Brain microvascular endothelial cell (primary cell): ENCODE results near the gene ABCC4.
A peak's percentile ranks its signal among the peaks of the same experiment; 100 is the strongest.

Experiments used
- DNase-seq: peaks from one replicate; pipeline ENCODE4 v3.0.0-alpha.2; 2020
- H3K27ac ChIP-seq: fragments of 250-450 bp; sonication (Bioruptor Pico); 2 replicates; pipeline ENCODE4 v1.5.1; 2020; ENCODE audit warnings: mild to moderate bottlenecking, moderate library complexity
- H3K27me3 ChIP-seq: fragments of 250-450 bp; sonication (Bioruptor Pico); replicated peaks from 2 replicates; pipeline ENCODE4 v1.5.1; 2020; ENCODE audit warnings: mild to moderate bottlenecking
- H3K36me3 ChIP-seq: fragments of 250-450 bp; sonication (Bioruptor Pico); replicated peaks from 2 replicates; pipeline ENCODE4 v1.5.1; 2020; ENCODE audit warnings: mild to moderate bottlenecking
- H3K4me3 ChIP-seq: 2 replicates; pipeline ENCODE4 v1.5.1; 2011; ENCODE audit warnings: low read depth, mild to moderate bottlenecking, control low read depth, low read length, moderate library complexity
- CTCF ChIP-seq: IDR thresholded peaks from 2 replicates; pipeline ENCODE4 v1.5.1; 2011; ENCODE audit warnings: low read depth, mild to moderate bottlenecking, moderate library complexity, low read length, control low read depth, inconsistent platforms; ENCODE audit errors: missing control alignments
- in situ Hi-C: cut with HindIII; loops from 2 replicates; pipeline ENCODE4 v1.10.0; 2017; ENCODE audit warnings: low sequenced_read_pairs, low pct_ligation_motif_present

ABCC4 gene

DNA sequence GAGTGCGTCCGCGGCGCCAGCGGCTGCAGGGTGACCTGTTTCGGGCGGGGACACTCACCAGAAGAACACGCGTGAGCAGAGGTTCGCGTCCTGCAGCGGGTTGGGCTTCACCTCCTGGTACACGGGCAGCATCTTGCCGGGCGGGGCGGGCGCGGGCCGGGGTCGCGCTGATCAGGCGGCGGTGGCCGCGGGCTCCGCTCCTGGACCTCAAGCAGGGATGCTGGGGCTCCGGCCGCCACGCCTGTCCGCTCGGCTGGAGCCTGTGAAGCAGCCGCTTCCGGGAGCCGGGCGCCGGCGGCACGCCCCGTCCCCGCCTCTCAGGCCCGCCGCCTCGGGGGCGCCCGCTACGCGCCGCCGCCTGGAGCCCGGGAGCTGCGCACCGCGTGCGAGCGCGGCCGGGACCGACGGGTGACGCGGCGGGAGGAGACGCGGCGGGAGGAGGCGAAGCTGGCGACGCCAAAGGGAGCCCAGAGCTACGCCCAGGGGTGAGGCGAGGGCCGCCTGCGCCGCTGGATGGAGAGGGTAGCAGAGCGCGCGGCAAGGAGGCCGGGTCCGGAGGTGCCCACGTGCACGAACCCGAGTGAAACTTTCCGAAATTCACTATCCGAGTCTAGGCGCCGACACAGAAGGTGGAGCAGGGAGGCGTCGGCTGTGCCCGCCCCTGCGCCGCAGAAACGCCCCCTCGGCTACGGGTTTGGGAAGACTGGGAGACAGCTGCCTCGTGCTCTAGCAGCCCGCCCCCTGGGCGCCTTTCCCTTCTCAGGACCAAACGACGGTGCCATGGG, at the start of gene ABCC4:
TSS of gene ABCC4 (minus strand) at position 269 of the 785 bp plus-strand sequence. CDS start at position 132, 137 bp downstream.
- in situ Hi-C loops, result no loop called here
- H3K4me3 ChIP-seq, result peak within 1 kb of the TSS; percentile 76
- DNase-seq, result peak; percentile 41
- H3K36me3 ChIP-seq, result no peaks in the 10 kb centered on the region
- H3K27ac ChIP-seq, result peak within 1 kb of the TSS; percentile 20
- no peaks in the 10 kb centered on the region for H3K27me3 ChIP-seq
- TF ChIP-seq CTCF, result peak; percentile 2

GRCh38 chr13:95349267-95349666, 48.0 kb upstream of the ABCC4 start:
- TF ChIP-seq CTCF, result no peak
- in situ Hi-C loops, result no loop called here
- H3K27me3 ChIP-seq, result no peaks in the 10 kb centered on the region
- no peak overlapping the region for H3K4me3 ChIP-seq
- H3K36me3 ChIP-seq, result no peaks in the 10 kb centered on the region
- H3K27ac ChIP-seq, result no peak overlapping the region
- DNase-seq, result no peak

GRCh38 chr13:95343944-95344343, 42.7 kb upstream of the ABCC4 start:
- no peak for TF ChIP-seq CTCF
- in situ Hi-C loops, result no loop called here
- Histone ChIP-seq H3K36me3 (no peaks in the 10 kb centered on the region), H3K27me3 (no peaks in the 10 kb centered on the region), H3K4me3 (no peak overlapping the region), H3K27ac (no peak overlapping the region)
- DNase-seq, result no peak

DNA sequence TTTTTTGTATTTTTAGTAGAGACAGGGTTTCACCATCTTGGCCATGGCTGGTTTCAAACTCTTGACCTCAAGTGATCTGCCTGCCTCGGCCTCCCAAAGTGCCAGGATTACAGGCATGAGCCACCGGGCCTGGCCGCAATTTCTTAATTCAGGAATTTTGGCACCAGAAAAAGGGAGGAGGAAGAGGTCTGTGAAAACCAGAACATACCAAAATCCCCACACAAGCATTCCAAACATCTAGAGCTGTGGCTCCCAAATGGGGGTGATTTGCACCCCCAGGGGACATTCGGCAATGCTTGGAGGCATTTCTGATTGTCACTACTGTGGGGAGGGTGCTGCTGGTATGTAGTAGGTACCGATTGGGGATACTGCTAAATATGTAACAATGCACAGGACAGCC, 40.2 kb upstream of the ABCC4 start:
- DNase-seq, result no peak
- Histone ChIP-seq H3K4me3 (no peak overlapping the region), H3K27me3 (no peaks in the 10 kb centered on the region), H3K36me3 (no peaks in the 10 kb centered on the region), H3K27ac (no peak overlapping the region)
- in situ Hi-C loops, result no loop called here
- no peak for TF ChIP-seq CTCF

DNA sequence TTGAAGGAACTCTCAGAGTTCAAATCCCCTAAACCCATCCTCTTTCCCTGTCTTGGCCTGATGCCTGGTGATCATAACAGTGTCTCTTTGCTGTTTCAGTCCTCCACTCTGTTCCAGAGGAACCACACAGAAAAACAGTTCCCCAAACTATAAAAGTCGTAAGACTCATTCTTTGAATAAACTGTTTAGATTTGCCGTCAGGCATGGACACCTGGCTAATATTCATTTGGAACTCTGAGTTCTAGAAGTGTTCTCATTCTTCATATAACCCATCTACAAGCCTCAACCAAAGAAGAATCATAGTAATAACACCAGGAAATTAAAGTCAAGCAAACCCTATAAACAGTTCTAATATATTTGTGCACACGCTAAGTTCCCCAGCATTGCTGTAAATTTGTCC, 37.7 kb upstream of the ABCC4 start:
- no peaks in the 10 kb centered on the region for H3K36me3 ChIP-seq
- in situ Hi-C loops, result no loop called here
- no peak overlapping the region for H3K27ac ChIP-seq
- no peaks in the 10 kb centered on the region for H3K27me3 ChIP-seq
- TF ChIP-seq CTCF, result no peak
- no peak for DNase-seq
- no peak overlapping the region for H3K4me3 ChIP-seq

GRCh38 chr13:95337597-95337996, 36.3 kb upstream of the ABCC4 start:
- DNase-seq, result no peak
- in situ Hi-C loops, result no loop called here
- no peaks in the 10 kb centered on the region for H3K27me3 ChIP-seq

More at GRCh38 chr13:95337597-95337996, 36.3 kb upstream of the ABCC4 start:
- Histone ChIP-seq H3K4me3 (no peak overlapping the region), H3K36me3 (no peaks in the 10 kb centered on the region), H3K27ac (no peak overlapping the region)
- TF ChIP-seq CTCF, result no peak
